Stromal cell of bone marrow (primary cell): ENCODE measurements around the gene ARHGEF40.

Source experiments
- DNase-seq: peaks from one replicate; pipeline ENCODE4 v3.0.0-alpha.2; 2012; ENCODE audit warnings: low read depth

The ARHGEF40 gene

DNA sequence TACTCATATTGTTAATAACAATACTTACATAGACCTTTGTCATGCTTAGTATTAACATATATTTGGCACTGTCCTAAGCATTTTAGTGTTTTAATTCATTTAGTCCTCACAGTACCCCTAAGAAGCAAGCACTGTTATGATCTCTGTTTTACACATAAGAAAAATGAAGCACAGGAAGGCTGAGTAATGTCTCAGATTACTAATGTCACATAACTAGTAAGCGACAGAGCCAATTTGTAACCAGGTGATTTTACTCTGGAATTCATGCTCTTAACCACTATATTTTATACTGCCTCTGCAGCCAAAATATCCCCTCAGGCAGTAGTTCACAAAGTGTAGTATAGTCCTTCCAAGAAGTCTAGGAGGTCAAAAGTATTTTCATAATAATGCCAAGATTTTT lies 51.0 kb downstream of the ARHGEF40 start:
- no peak for DNase-seq

DNA sequence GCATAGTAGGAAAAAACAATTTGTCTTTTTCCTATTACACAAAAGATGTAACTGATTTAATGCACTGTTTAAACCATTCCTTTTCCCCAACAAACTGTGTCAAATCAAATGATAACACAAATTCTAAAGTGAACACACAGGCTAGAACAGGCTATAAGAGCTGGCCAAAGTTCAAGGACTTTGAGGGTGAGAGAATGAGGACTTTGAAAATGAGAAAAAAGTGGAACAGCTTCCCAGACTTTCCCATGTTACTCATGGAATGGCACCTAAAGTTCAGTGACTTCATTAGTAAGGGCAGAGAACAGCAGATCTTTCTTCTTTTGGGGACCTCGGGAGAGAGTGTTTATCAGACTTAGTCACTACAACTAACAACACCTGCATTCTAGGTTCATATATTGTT lies 53.3 kb downstream of the ARHGEF40 start:
- DNase-seq: no peak

GRCh38 chr14:21133901-21134300 lies 63.8 kb downstream of the ARHGEF40 start:
- no peak for DNase-seq

GRCh38 chr14:21136024-21136423 lies 65.9 kb downstream of the ARHGEF40 start:
- peak; percentile 3 for DNase-seq
